Prostate gland (tissue), 2 donors: ENCODE data around the gene EPHA7. TPM values are rescaled to one million over a fixed set of nuclear protein-coding genes. Genes with fewer than 3 reads are reported as not detected.

ENCODE experiments used
- DNase-seq: peaks from one replicate; pipeline ENCODE4 v3.0.0-alpha.2; 2019; ENCODE audit warnings: low spot score
- H3K27ac ChIP-seq, 2 donors: fragments of 200-600 bp; sonication (generic); 2 replicates each; pipeline ENCODE4 v1.5.1; 2017 to 2019
- H3K27me3 ChIP-seq: fragments of 200-600 bp; sonication (generic); replicated peaks from 2 replicates; pipeline ENCODE4 v1.5.1; 2019; ENCODE audit not compliant: insufficient read depth
- H3K36me3 ChIP-seq, 2 donors: fragments of 200-600 bp; sonication (generic); 1 replicate in 1 of 2; 2 replicates in 1 of 2; pipeline versions ENCODE4 v1.5.1 to v1.8.1; 2017 to 2019
- H3K4me1 ChIP-seq: fragments of 200-600 bp; sonication (generic); replicated peaks from 2 replicates; pipeline ENCODE4 v1.5.1; 2019
- H3K4me3 ChIP-seq, 2 donors: fragments of 200-600 bp; sonication (generic); 2 replicates each; pipeline ENCODE4 v1.5.1; 2017 to 2019
- H3K9me3 ChIP-seq: fragments of 200-600 bp; sonication (generic); 2 replicates; pipeline ENCODE4 v1.5.1; 2017
- CTCF ChIP-seq, 4 experiments: fragments of 200-600 bp in 2 of 4; fragments of 450-650 bp in 2 of 4; sonication (generic) in 2 of 4; IDR thresholded peaks; 1 replicate in 3 of 4; 2 replicates in 1 of 4; pipeline ENCODE4 v1.5.1; 2016 to 2019; ENCODE audit warnings: antibody characterized with exemption in 4 of 4, mild to moderate bottlenecking in 2 of 4, moderate library complexity in 2 of 4
- POLR2A ChIP-seq: fragments of 450-650 bp; IDR thresholded peaks from one replicate; pipeline ENCODE4 v1.6.1; 2016; ENCODE audit warnings: antibody characterized with exemption, mild to moderate bottlenecking
- POLR2AphosphoS5 ChIP-seq: sonication (generic); formaldehyde crosslinking; IDR thresholded peaks from one replicate; pipeline ENCODE4 v1.6.1; 2017; ENCODE audit warnings: antibody characterized with exemption
- WGBS: methylation state at CpG from one replicate; pipeline ENCODE4 v1.1.5; 2018; 5-methylcytosine and 5-hydroxymethylcytosine counted together
- intact Hi-C: fragments of 100-400 bp; cut with DNase I; formaldehyde crosslinking; loops from one replicate; pipeline ENCODE4 v1.14.2; 2022
- total RNA-seq, 2 donors: library from RNA; depleted of rRNA; stranded (reverse); fragments of >200 nt; gene quantifications; one replicate each; pipeline ENCODE4 v1.1.0, GENCODE V29; 2016

EPHA7 gene
- total RNA-seq, 2 donors from 2014 or later: 5.9 to 8.7 TPM

GRCh38 chr6:93323630-93324029 lies 95.7 kb downstream of the EPHA7 start:
- no peaks in the 10 kb centered on the region for H3K36me3 ChIP-seq
- TF ChIP-seq CTCF (IDR thresholded peaks at IDR 0.05) (no peak), POLR2AphosphoS5 (no peak), POLR2A (no peak)
- intact Hi-C loops: no loop called here
- whole genome bisulfite sequencing: 87% methylated on average over 1 of the region's 1 CpG
- H3K4me3 ChIP-seq: no peak overlapping the region
- no peaks in the 10 kb centered on the region for H3K4me1 ChIP-seq
- no peak for DNase-seq
- no peaks in the 10 kb centered on the region for H3K27me3 ChIP-seq
- no peak overlapping the region for H3K27ac ChIP-seq
- no peaks in the 10 kb centered on the region for H3K9me3 ChIP-seq

- DNase-seq: no peak
- H3K27ac ChIP-seq: no peak overlapping the region
- no peaks in the 10 kb centered on the region for H3K27me3 ChIP-seq
- no peaks in the 10 kb centered on the region for H3K9me3 ChIP-seq
- no peaks in the 10 kb centered on the region for H3K4me1 ChIP-seq
- H3K4me3 ChIP-seq: no peak overlapping the region
- WGBS: 90% methylated on average over 1 of the region's 1 CpG
- H3K36me3 ChIP-seq: no peaks in the 10 kb centered on the region
- TF ChIP-seq CTCF (IDR thresholded peaks at IDR 0.05): no peak
- no peak for TF ChIP-seq POLR2A
- no peak for TF ChIP-seq POLR2AphosphoS5
- intact Hi-C loops: no loop called here
Measured at GRCh38 chr6:93322651-93323050, 96.7 kb downstream of the EPHA7 start.

- H3K36me3 ChIP-seq: no peaks in the 10 kb centered on the region
- TF ChIP-seq POLR2A (no peak), CTCF (IDR thresholded peaks at IDR 0.05) (no peak), POLR2AphosphoS5 (no peak)
- 71% methylated on average over 2 of the region's 2 CpGs for WGBS
- no peaks in the 10 kb centered on the region for H3K27me3 ChIP-seq
- H3K27ac ChIP-seq: no peak overlapping the region
- H3K4me3 ChIP-seq: no peak overlapping the region
- H3K9me3 ChIP-seq: no peaks in the 10 kb centered on the region
- no peaks in the 10 kb centered on the region for H3K4me1 ChIP-seq
- no peak for DNase-seq
- intact Hi-C loops: no loop called here
Measured at GRCh38 chr6:93319304-93319703, 100.1 kb downstream of the EPHA7 start.

GRCh38 chr6:93318121-93318520 lies 101.2 kb downstream of the EPHA7 start:
- no peak for DNase-seq
- Histone ChIP-seq H3K36me3 (no peaks in the 10 kb centered on the region), H3K9me3 (no peaks in the 10 kb centered on the region), H3K27ac (no peak overlapping the region), H3K4me1 (no peaks in the 10 kb centered on the region), H3K27me3 (no peaks in the 10 kb centered on the region), H3K4me3 (no peak overlapping the region)
- TF ChIP-seq CTCF (IDR thresholded peaks at IDR 0.05) (no peak), POLR2A (no peak), POLR2AphosphoS5 (no peak)
- intact Hi-C loops: no loop called here
- 90% methylated on average over 1 of the region's 1 CpG for WGBS

- DNase-seq: no peak
- no peak overlapping the region for H3K27ac ChIP-seq
- no peaks in the 10 kb centered on the region for H3K9me3 ChIP-seq
- no peak overlapping the region for H3K4me3 ChIP-seq
- intact Hi-C loops: no loop called here
- H3K36me3 ChIP-seq: no peaks in the 10 kb centered on the region
- no peaks in the 10 kb centered on the region for H3K4me1 ChIP-seq
- H3K27me3 ChIP-seq: no peaks in the 10 kb centered on the region
- TF ChIP-seq CTCF (IDR thresholded peaks at IDR 0.05) (no peak), POLR2AphosphoS5 (no peak), POLR2A (no peak)
Measured at GRCh38 chr6:93317592-93317991, 101.8 kb downstream of the EPHA7 start.
